Memory B cell (primary cell): ENCODE results near the gene CCDC187.

Experiments
- ATAC-seq: fragments of 150-1000 bp; cut with Tn5 transposase; 2 replicates; pipeline ENCODE4 v1.10.0; 2021; ENCODE audit warnings: low read depth, mild to moderate bottlenecking, moderate library complexity
- DNase-seq, 2 donors: peaks; one replicate each; pipeline ENCODE4 v3.0.0; 2022; ENCODE audit warnings: low spot score in 2 of 2
- H3K27ac Mint-ChIP-seq: one replicate; pipeline ENCODE4 v1.8.0; 2022; ENCODE audit warnings: mild to moderate bottlenecking, moderate library complexity, mixed read lengths
- H3K27me3 Mint-ChIP-seq: one replicate; pipeline ENCODE4 v1.8.0; 2022; ENCODE audit warnings: mixed read lengths
- H3K36me3 Mint-ChIP-seq: one replicate; pipeline ENCODE4 v1.8.0; 2022; ENCODE audit warnings: mild to moderate bottlenecking, mixed read lengths
- H3K4me1 Mint-ChIP-seq: one replicate; pipeline ENCODE4 v1.8.0; 2022; ENCODE audit warnings: mixed read lengths
- H3K4me3 Mint-ChIP-seq: one replicate; pipeline ENCODE4 v1.8.0; 2022; ENCODE audit warnings: mild to moderate bottlenecking, moderate library complexity, mixed read lengths
- H3K9me3 Mint-ChIP-seq: one replicate; pipeline ENCODE4 v1.8.0; 2022; ENCODE audit warnings: mixed read lengths

CCDC187 gene

GRCh38 chr9:136218673-136219072 is 85.2 kb downstream of the CCDC187 start:
- peaks cover 42% of the 10 kb centered on the region for H3K36me3 Mint-ChIP-seq
- no peak overlapping the region for H3K27ac Mint-ChIP-seq
- no peaks in the 10 kb centered on the region for H3K9me3 Mint-ChIP-seq
- H3K4me1 Mint-ChIP-seq: peaks cover 7% of the 10 kb centered on the region
- DNase-seq: no peak
- no peaks in the 10 kb centered on the region for H3K27me3 Mint-ChIP-seq
- H3K4me3 Mint-ChIP-seq: no peak overlapping the region
- ATAC-seq: no peak

- Mint-ChIP-seq H3K36me3 (peaks cover 40% of the 10 kb centered on the region), H3K4me1 (peaks cover 7% of the 10 kb centered on the region), H3K9me3 (no peaks in the 10 kb centered on the region), H3K27ac (no peak overlapping the region), H3K27me3 (no peaks in the 10 kb centered on the region), H3K4me3 (no peak overlapping the region)
- DNase-seq (no peak), ATAC-seq (no peak)
Observed at GRCh38 chr9:136218271-136218670, 85.6 kb downstream of the CCDC187 start.

- Mint-ChIP-seq H3K36me3 (peaks cover 38% of the 10 kb centered on the region), H3K9me3 (no peaks in the 10 kb centered on the region), H3K4me3 (no peak overlapping the region), H3K4me1 (peaks cover 8% of the 10 kb centered on the region), H3K27me3 (no peaks in the 10 kb centered on the region), H3K27ac (no peak overlapping the region)
- DNase-seq (no peak), ATAC-seq (no peak)
Observed at GRCh38 chr9:136216541-136217244, 87.2 kb downstream of the CCDC187 start.

- Mint-ChIP-seq H3K27me3 (no peaks in the 10 kb centered on the region), H3K9me3 (no peaks in the 10 kb centered on the region), H3K27ac (no peak overlapping the region), H3K36me3 (peaks cover 29% of the 10 kb centered on the region), H3K4me3 (no peak overlapping the region), H3K4me1 (peaks cover 7% of the 10 kb centered on the region)
- DNase-seq: no peak
- no peak for ATAC-seq
Observed at GRCh38 chr9:136213733-136214132, 90.2 kb downstream of the CCDC187 start.

GRCh38 chr9:136212345-136212950 is 91.4 kb downstream of the CCDC187 start:
- Mint-ChIP-seq H3K4me3 (no peak overlapping the region), H3K9me3 (no peaks in the 10 kb centered on the region), H3K27me3 (no peaks in the 10 kb centered on the region), H3K4me1 (peaks cover 5% of the 10 kb centered on the region), H3K27ac (peak overlapping the region; percentile 31), H3K36me3 (peaks cover 26% of the 10 kb centered on the region)
- ATAC-seq (no peak), DNase-seq (no peak)

- H3K4me3 Mint-ChIP-seq: no peak overlapping the region
- ATAC-seq (peak; percentile 70), DNase-seq (no peak)
- H3K27ac Mint-ChIP-seq: no peak overlapping the region
- H3K9me3 Mint-ChIP-seq: no peaks in the 10 kb centered on the region
- H3K4me1 Mint-ChIP-seq: peaks cover 10% of the 10 kb centered on the region
- no peaks in the 10 kb centered on the region for H3K27me3 Mint-ChIP-seq
- peaks cover 32% of the 10 kb centered on the region for H3K36me3 Mint-ChIP-seq
Observed at GRCh38 chr9:136211441-136212344, 92.2 kb downstream of the CCDC187 start.

GRCh38 chr9:136211006-136211405 is 92.9 kb downstream of the CCDC187 start:
- H3K4me3 Mint-ChIP-seq: no peak overlapping the region
- no peak overlapping the region for H3K27ac Mint-ChIP-seq
- ATAC-seq (no peak), DNase-seq (no peak)
- H3K36me3 Mint-ChIP-seq: peaks cover 35% of the 10 kb centered on the region
- H3K9me3 Mint-ChIP-seq: no peaks in the 10 kb centered on the region
- H3K4me1 Mint-ChIP-seq: peaks cover 13% of the 10 kb centered on the region
- H3K27me3 Mint-ChIP-seq: peaks cover 1% of the 10 kb centered on the region

GRCh38 chr9:136210276-136210675 is 93.6 kb downstream of the CCDC187 start:
- H3K9me3 Mint-ChIP-seq: no peaks in the 10 kb centered on the region
- H3K4me1 Mint-ChIP-seq: peaks cover 15% of the 10 kb centered on the region
- H3K36me3 Mint-ChIP-seq: peaks cover 31% of the 10 kb centered on the region
- no peak for ATAC-seq
- H3K4me3 Mint-ChIP-seq: no peak overlapping the region
- H3K27ac Mint-ChIP-seq: no peak overlapping the region
- peaks cover 2% of the 10 kb centered on the region for H3K27me3 Mint-ChIP-seq
- no peak for DNase-seq

GRCh38 chr9:136209786-136210185 is 94.1 kb downstream of the CCDC187 start:
- DNase-seq (no peak), ATAC-seq (no peak)
- peaks cover 13% of the 10 kb centered on the region for H3K4me1 Mint-ChIP-seq
- H3K9me3 Mint-ChIP-seq: no peaks in the 10 kb centered on the region
- no peak overlapping the region for H3K4me3 Mint-ChIP-seq
- peaks cover 26% of the 10 kb centered on the region for H3K36me3 Mint-ChIP-seq
- H3K27me3 Mint-ChIP-seq: peaks cover 2% of the 10 kb centered on the region
- no peak overlapping the region for H3K27ac Mint-ChIP-seq

GRCh38 chr9:136209232-136209631 is 94.7 kb downstream of the CCDC187 start:
- Mint-ChIP-seq H3K9me3 (no peaks in the 10 kb centered on the region), H3K36me3 (peaks cover 25% of the 10 kb centered on the region), H3K27me3 (peaks cover 3% of the 10 kb centered on the region), H3K4me1 (peaks cover 12% of the 10 kb centered on the region), H3K4me3 (no peak overlapping the region), H3K27ac (no peak overlapping the region)
- no peak for ATAC-seq
- no peak for DNase-seq

- H3K27me3 Mint-ChIP-seq: peaks cover 6% of the 10 kb centered on the region
- no peak overlapping the region for H3K27ac Mint-ChIP-seq
- ATAC-seq: no peak
- DNase-seq: no peak
- peaks cover 22% of the 10 kb centered on the region for H3K36me3 Mint-ChIP-seq
- no peaks in the 10 kb centered on the region for H3K9me3 Mint-ChIP-seq
- H3K4me3 Mint-ChIP-seq: no peak overlapping the region
- peaks cover 12% of the 10 kb centered on the region for H3K4me1 Mint-ChIP-seq
Observed at GRCh38 chr9:136208675-136209074, 95.2 kb downstream of the CCDC187 start.

- H3K9me3 Mint-ChIP-seq: no peaks in the 10 kb centered on the region
- peaks cover 12% of the 10 kb centered on the region for H3K4me1 Mint-ChIP-seq
- DNase-seq: no peak
- no peak overlapping the region for H3K4me3 Mint-ChIP-seq
- peaks cover 8% of the 10 kb centered on the region for H3K27me3 Mint-ChIP-seq
- H3K27ac Mint-ChIP-seq: no peak overlapping the region
- ATAC-seq: no peak
- peaks cover 18% of the 10 kb centered on the region for H3K36me3 Mint-ChIP-seq
Observed at GRCh38 chr9:136207616-136208015, 96.3 kb downstream of the CCDC187 start.

GRCh38 chr9:136206602-136207275 is 97.2 kb downstream of the CCDC187 start:
- DNase-seq (no peak), ATAC-seq (no peak)
- Mint-ChIP-seq H3K4me1 (peaks cover 11% of the 10 kb centered on the region), H3K9me3 (no peaks in the 10 kb centered on the region), H3K36me3 (peaks cover 13% of the 10 kb centered on the region), H3K27ac (no peak overlapping the region), H3K27me3 (peaks cover 10% of the 10 kb centered on the region), H3K4me3 (no peak overlapping the region)

GRCh38 chr9:136205707-136205992 is 98.2 kb downstream of the CCDC187 start:
- Mint-ChIP-seq H3K27me3 (peaks cover 13% of the 10 kb centered on the region), H3K27ac (no peak overlapping the region), H3K36me3 (peaks cover 11% of the 10 kb centered on the region), H3K9me3 (no peaks in the 10 kb centered on the region), H3K4me3 (no peak overlapping the region), H3K4me1 (peaks cover 9% of the 10 kb centered on the region)
- ATAC-seq: no peak
- no peak for DNase-seq
